ENCODE measurements around the gene NOS3.

GRCh38 chr7:151013356-151013732 is 22.5 kb downstream of the NOS3 start:
- TF ChIP-seq CTCF (IDR thresholded peaks at IDR 0.05) (no peak), POLR2A (IDR thresholded peaks at IDR 0.05) (no peak)

All from uterus (tissue), 2 donors.